Naive thymus-derived CD4-positive, alpha-beta T cell (primary cell): Measurements from ENCODE around the gene CFAP20DC. TPM values are rescaled to one million over a fixed set of nuclear protein-coding genes. Genes with fewer than 3 reads are reported as not detected.

Source experiments
- ATAC-seq: fragments of 150-1000 bp; cut with Tn5 transposase; 2 replicates; pipeline ENCODE4 v1.10.0; 2021; ENCODE audit warnings: mild to moderate bottlenecking, moderate library complexity
- CTCF ChIA-PET: fragments of 350-600 bp; sonication (Branson Sonifier 250); formaldehyde crosslinking; loops from one replicate; lab custom pipeline; 2021; ENCODE audit warnings: antibody characterized with exemption; lab: Charles Lee
- POLR2A ChIA-PET: fragments of 350-600 bp; sonication (Branson Sonifier 250); formaldehyde crosslinking; loops from one replicate; lab custom pipeline; 2021; ENCODE audit warnings: antibody characterized with exemption, inconsistent platforms; lab: Charles Lee
- DNase-seq, 9 donors: peaks; one replicate each; pipeline versions ENCODE4 v3.0.0 to v3.0.0-alpha.2; 2020 to 2022; ENCODE audit warnings: mixed read lengths in 1 of 9
- H3K27ac ChIP-seq: one replicate; pipeline ENCODE4 v1.7.0; 2013; ENCODE audit warnings: mild to moderate bottlenecking, low read depth, low read length, moderate library complexity
- H3K27me3 ChIP-seq, 2 donors: one replicate each; pipeline ENCODE4 v1.7.0; 2013; ENCODE audit warnings: low read length in 2 of 2, mild to moderate bottlenecking in 2 of 2, moderate library complexity in 2 of 2; ENCODE audit not compliant: control insufficient read depth in 2 of 2, insufficient read depth in 2 of 2
- H3K36me3 ChIP-seq, 3 experiments: 1 replicate in 2 of 3; 2 replicates in 1 of 3; pipeline ENCODE4 v1.7.0; 2013; ENCODE audit warnings: low read length in 3 of 3, mild to moderate bottlenecking in 3 of 3, moderate library complexity in 1 of 3; ENCODE audit not compliant: insufficient read depth in 3 of 3, control insufficient read depth in 2 of 3
- H3K4me1 ChIP-seq, 2 donors: one replicate each; pipeline ENCODE4 v1.7.0; 2013; ENCODE audit warnings: low read length in 2 of 2, mild to moderate bottlenecking in 2 of 2, moderate library complexity in 1 of 2; ENCODE audit not compliant: control insufficient read depth in 2 of 2, insufficient read depth in 2 of 2
- H3K4me3 ChIP-seq: 2 replicates; pipeline ENCODE4 v1.7.0; 2013; ENCODE audit warnings: mild to moderate bottlenecking, low read length
- H3K9me3 ChIP-seq, 3 experiments: 1 replicate in 2 of 3; 2 replicates in 1 of 3; pipeline ENCODE4 v1.7.0; 2013; ENCODE audit warnings: low read length in 3 of 3; ENCODE audit not compliant: control insufficient read depth in 2 of 3
- H3K27ac Mint-ChIP-seq, 9 donors: one replicate each; pipeline ENCODE4 v1.8.0; 2020 to 2022; ENCODE audit warnings: mixed read lengths in 9 of 9, mild to moderate bottlenecking in 8 of 9, moderate library complexity in 5 of 9, inconsistent platforms in 2 of 9
- H3K27me3 Mint-ChIP-seq, 5 donors: one replicate each; pipeline ENCODE4 v1.8.0; 2021 to 2022; ENCODE audit warnings: mixed read lengths in 5 of 5, mild to moderate bottlenecking in 1 of 5
- H3K36me3 Mint-ChIP-seq, 5 donors: one replicate each; pipeline ENCODE4 v1.8.0; 2020 to 2022; ENCODE audit warnings: mixed read lengths in 5 of 5, mild to moderate bottlenecking in 3 of 5, inconsistent platforms in 1 of 5
- H3K4me1 Mint-ChIP-seq, 7 donors: one replicate each; pipeline ENCODE4 v1.8.0; 2020 to 2022; ENCODE audit warnings: mixed read lengths in 7 of 7, mild to moderate bottlenecking in 3 of 7, inconsistent platforms in 1 of 7
- H3K4me3 Mint-ChIP-seq, 10 donors: one replicate each; pipeline ENCODE4 v1.8.0; 2020 to 2022; ENCODE audit warnings: mild to moderate bottlenecking in 10 of 10, mixed read lengths in 10 of 10, moderate library complexity in 6 of 10, inconsistent platforms in 2 of 10
- H3K9me3 Mint-ChIP-seq, 11 donors: one replicate each; pipeline ENCODE4 v1.8.0; 2020 to 2022; ENCODE audit warnings: mixed read lengths in 11 of 11, mild to moderate bottlenecking in 4 of 11, inconsistent platforms in 1 of 11, moderate library complexity in 1 of 11
- intact Hi-C, 2 donors: fragments of 100-400 bp; cut with micrococcal nuclease; formaldehyde crosslinking; loops; one replicate each; pipeline ENCODE4 v1.15.1; 2023
- polyA plus RNA-seq, 2 donors: library from polyadenylated mRNA; unstranded; fragments of 300-500 nt; fragmentation: Illumina TruSeq; gene quantifications; one replicate each; pipeline ENCODE4 v1.2.3, GENCODE V29; 2021
- total RNA-seq, 6 experiments: library from RNA in 5 of 6; stranded (reverse) in 5 of 6; gene quantifications; 1 replicate in 5 of 6; 2 replicates in 1 of 6; pipeline ENCODE4 v1.2.3 and lab custom pipeline; 2021 to 2026

CFAP20DC gene
- total and polyA plus RNA-seq, 7 experiments from 2014 or later: 0.24 to 1.2 (median 0.42) TPM; not detected in 3

- H3K4me3 Mint-ChIP-seq: no peak overlapping the region
- Histone ChIP-seq H3K4me1 (no peaks in the 10 kb centered on the region), H3K27ac (no peak overlapping the region), H3K4me3 (no peak overlapping the region), H3K9me3 (no peaks in the 10 kb centered on the region), H3K36me3 (no peaks in the 10 kb centered on the region), H3K27me3 (no peaks in the 10 kb centered on the region)
- H3K27ac Mint-ChIP-seq: no peak overlapping the region
- ChIA-PET POLR2A (no interaction called here), CTCF (no interaction called here)
- peaks cover 0 to 6% (median 0%) of the 10 kb centered on the region in 5 donors for H3K27me3 Mint-ChIP-seq
- intact Hi-C loops: no loop called here
- ATAC-seq: no peak
- H3K36me3 Mint-ChIP-seq: no peaks in the 10 kb centered on the region
- H3K9me3 Mint-ChIP-seq: peaks cover 0 to 7% (median 0%) of the 10 kb centered on the region in 11 donors
- no peaks in the 10 kb centered on the region for H3K4me1 Mint-ChIP-seq
- DNase-seq: no peak
Observed at GRCh38 chr3:58948018-58948417, 101.8 kb downstream of the CFAP20DC start.

- no peaks in the 10 kb centered on the region for H3K4me1 Mint-ChIP-seq
- no peak overlapping the region for H3K4me3 Mint-ChIP-seq
- no peaks in the 10 kb centered on the region for H3K27me3 ChIP-seq
- DNase-seq (no peak), ATAC-seq (no peak)
- peaks cover 0 to 4% (median 0%) of the 10 kb centered on the region in 3 experiments for H3K9me3 ChIP-seq
- ChIA-PET CTCF (no interaction called here), POLR2A (no interaction called here)
- H3K27ac ChIP-seq: no peak overlapping the region
- intact Hi-C loops: no loop called here
- H3K36me3 Mint-ChIP-seq: no peaks in the 10 kb centered on the region
- H3K27ac Mint-ChIP-seq: no peak overlapping the region
- H3K4me3 ChIP-seq: no peak overlapping the region
- H3K4me1 ChIP-seq: no peaks in the 10 kb centered on the region
- no peaks in the 10 kb centered on the region for H3K36me3 ChIP-seq
- peaks cover 0 to 7% (median 0%) of the 10 kb centered on the region in 5 donors for H3K27me3 Mint-ChIP-seq
- peaks cover 0 to 7% (median 0%) of the 10 kb centered on the region in 11 donors for H3K9me3 Mint-ChIP-seq
Observed at GRCh38 chr3:58946875-58947274, 103.0 kb downstream of the CFAP20DC start.

GRCh38 chr3:58938057-58938456, 111.8 kb downstream of the CFAP20DC start:
- no peaks in the 10 kb centered on the region for H3K36me3 ChIP-seq
- H3K9me3 Mint-ChIP-seq: peaks cover 0 to 7% (median under 1%) of the 10 kb centered on the region in 11 donors

DNA sequence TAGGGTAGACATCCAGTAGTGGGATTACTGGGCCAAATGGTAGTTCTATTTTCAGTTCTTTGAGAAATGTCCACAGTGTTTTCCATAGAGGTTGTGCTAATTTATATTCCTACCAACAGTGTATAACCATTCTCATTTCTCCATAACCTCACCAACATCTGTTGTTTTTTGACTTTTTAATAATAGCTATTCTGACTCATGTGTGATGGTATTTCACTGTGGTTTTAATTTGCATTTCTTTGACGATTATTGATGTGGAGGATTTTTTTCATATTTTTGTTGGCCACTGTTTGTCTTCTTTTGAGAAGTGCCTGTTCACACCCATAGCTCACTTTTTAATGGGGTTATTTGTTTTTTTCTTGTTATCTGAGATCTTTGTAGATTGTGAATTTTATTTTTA, 125.2 kb downstream of the CFAP20DC start:
- DNase-seq: no peak
- H3K4me3 Mint-ChIP-seq: no peak overlapping the region
- CTCF ChIA-PET: no interaction called here

More at GRCh38 chr3:58938057-58938456, 111.8 kb downstream of the CFAP20DC start:
- H3K27me3 Mint-ChIP-seq: peaks cover 0 to 8% (median 0%) of the 10 kb centered on the region in 5 donors
- Histone ChIP-seq H3K9me3 (peaks cover 0 to 4% (median 0%) of the 10 kb centered on the region in 3 experiments), H3K4me3 (no peak overlapping the region), H3K4me1 (no peaks in the 10 kb centered on the region), H3K27me3 (no peaks in the 10 kb centered on the region), H3K27ac (no peak overlapping the region)
- no peak overlapping the region for H3K4me3 Mint-ChIP-seq
- CTCF ChIA-PET: no interaction called here
- intact Hi-C loops: no loop called here
- DNase-seq: no peak
- no peaks in the 10 kb centered on the region for H3K36me3 Mint-ChIP-seq
- POLR2A ChIA-PET: no interaction called here
- H3K4me1 Mint-ChIP-seq: no peaks in the 10 kb centered on the region
- ATAC-seq: no peak
- H3K27ac Mint-ChIP-seq: no peak overlapping the region

DNA sequence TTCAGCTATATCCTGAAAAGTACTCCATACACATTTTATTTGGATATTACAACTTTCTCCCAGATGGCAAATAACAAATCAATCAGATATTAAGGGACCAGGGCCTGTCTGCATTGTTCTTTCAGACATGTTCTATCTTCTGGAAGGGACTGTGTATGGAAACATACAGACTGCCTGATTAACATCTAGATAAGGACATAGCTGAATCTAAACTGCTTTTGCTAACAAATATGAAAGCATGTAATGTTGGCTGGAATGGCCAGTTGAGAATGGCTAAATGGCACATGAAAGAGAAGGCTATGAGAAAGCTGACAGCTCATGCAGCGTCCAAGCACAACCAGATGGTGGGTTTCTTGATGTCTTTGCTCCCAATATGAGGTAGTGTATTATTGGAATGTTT, 149.4 kb downstream of the CFAP20DC start:
- Histone ChIP-seq H3K36me3 (no peaks in the 10 kb centered on the region), H3K9me3 (no peaks in the 10 kb centered on the region), H3K4me1 (no peaks in the 10 kb centered on the region), H3K27me3 (no peaks in the 10 kb centered on the region), H3K27ac (no peak overlapping the region), H3K4me3 (no peak overlapping the region)
- H3K36me3 Mint-ChIP-seq: peaks cover 0 to 4% (median 0%) of the 10 kb centered on the region in 5 donors
- POLR2A ChIA-PET: no interaction called here
- peaks cover 0 to 23% (median 16%) of the 10 kb centered on the region in 5 donors for H3K27me3 Mint-ChIP-seq
- ATAC-seq (no peak), DNase-seq (no peak)
- H3K9me3 Mint-ChIP-seq: peaks cover 6 to 25% (median 14%) of the 10 kb centered on the region in 11 donors
- H3K4me3 Mint-ChIP-seq: no peak overlapping the region
- H3K27ac Mint-ChIP-seq: no peak overlapping the region
- CTCF ChIA-PET: no interaction called here
- intact Hi-C loops: no loop called here
- H3K4me1 Mint-ChIP-seq: peaks cover 0 to 28% (median 0%) of the 10 kb centered on the region in 7 donors

More for the DNA sequence above, 125.2 kb downstream of the CFAP20DC start:
- Histone ChIP-seq H3K4me3 (no peak overlapping the region), H3K27ac (no peak overlapping the region), H3K9me3 (no peaks in the 10 kb centered on the region), H3K4me1 (no peaks in the 10 kb centered on the region), H3K36me3 (no peaks in the 10 kb centered on the region), H3K27me3 (no peaks in the 10 kb centered on the region)
- POLR2A ChIA-PET: no interaction called here
- Mint-ChIP-seq H3K27ac (no peak overlapping the region), H3K4me1 (no peaks in the 10 kb centered on the region), H3K27me3 (peaks cover 0 to 22% (median 9%) of the 10 kb centered on the region in 5 donors), H3K36me3 (peaks cover 0 to 3% (median 0%) of the 10 kb centered on the region in 5 donors), H3K9me3 (peaks cover 0 to 17% (median 2%) of the 10 kb centered on the region in 11 donors)
- no peak for ATAC-seq
- intact Hi-C loops: no loop called here

GRCh38 chr3:58899953-58900298, 149.9 kb downstream of the CFAP20DC start:
- no peaks in the 10 kb centered on the region for H3K4me1 ChIP-seq
- peak overlapping the region in 1 of 10 donors; percentile 51 for H3K4me3 Mint-ChIP-seq
- H3K36me3 Mint-ChIP-seq: peaks cover 0 to 4% (median 0%) of the 10 kb centered on the region in 5 donors
- DNase-seq: no peak
- intact Hi-C loops: no loop called here
- H3K27me3 Mint-ChIP-seq: peaks cover 0 to 18% (median 13%) of the 10 kb centered on the region in 5 donors
- no peak overlapping the region for H3K4me3 ChIP-seq
- H3K27ac ChIP-seq: no peak overlapping the region
- CTCF ChIA-PET: no interaction called here
- POLR2A ChIA-PET: no interaction called here
- H3K27ac Mint-ChIP-seq: no peak overlapping the region
- ATAC-seq: no peak
- peaks cover 0 to 28% (median 0%) of the 10 kb centered on the region in 7 donors for H3K4me1 Mint-ChIP-seq
- H3K27me3 ChIP-seq: no peaks in the 10 kb centered on the region
- H3K9me3 Mint-ChIP-seq: peaks cover 6 to 29% (median 16%) of the 10 kb centered on the region in 11 donors
- no peaks in the 10 kb centered on the region for H3K36me3 ChIP-seq
- no peaks in the 10 kb centered on the region for H3K9me3 ChIP-seq
